ENCODE measurements around the gene DDX41.

DNA sequence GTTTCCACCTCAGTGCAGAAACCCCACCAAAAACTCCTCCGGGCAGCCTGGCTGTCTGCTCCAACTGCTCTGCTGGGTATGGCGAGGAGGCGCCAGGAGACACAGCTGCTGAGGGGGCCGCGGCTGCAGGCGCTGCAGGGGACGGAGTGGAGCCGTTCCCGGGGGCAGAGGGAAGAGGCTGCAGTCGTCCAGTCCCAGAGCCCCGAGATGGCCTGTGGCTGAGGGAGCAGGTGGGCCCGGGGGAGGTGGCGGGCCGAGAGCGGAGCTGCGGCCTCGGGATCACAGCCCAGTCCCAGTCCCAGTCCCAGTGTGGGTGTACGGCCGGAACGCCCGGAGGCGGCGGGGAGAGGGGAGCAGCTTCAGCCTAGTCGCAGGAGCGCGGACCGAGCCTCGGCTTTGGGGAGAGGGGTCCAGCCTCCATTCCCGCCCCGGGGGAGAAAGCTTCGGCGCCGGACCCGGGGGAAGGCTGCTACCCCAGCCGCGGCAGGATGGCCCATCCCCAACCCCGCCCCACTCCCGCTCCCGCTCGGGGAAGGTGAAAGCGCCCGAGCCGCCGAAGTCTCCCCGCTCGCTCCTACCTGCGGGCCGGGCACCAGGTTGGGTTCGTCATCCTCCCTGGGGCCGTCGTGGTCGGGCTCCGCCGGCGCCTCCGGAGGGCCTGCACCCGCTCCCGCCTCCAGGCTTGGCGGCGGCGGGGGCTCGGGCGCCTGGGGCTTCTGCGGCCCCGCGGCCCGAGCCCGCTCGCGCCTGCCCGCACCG is 37.1 kb upstream of the DDX41 start:
- TF ChIP-seq, protein P1, sequence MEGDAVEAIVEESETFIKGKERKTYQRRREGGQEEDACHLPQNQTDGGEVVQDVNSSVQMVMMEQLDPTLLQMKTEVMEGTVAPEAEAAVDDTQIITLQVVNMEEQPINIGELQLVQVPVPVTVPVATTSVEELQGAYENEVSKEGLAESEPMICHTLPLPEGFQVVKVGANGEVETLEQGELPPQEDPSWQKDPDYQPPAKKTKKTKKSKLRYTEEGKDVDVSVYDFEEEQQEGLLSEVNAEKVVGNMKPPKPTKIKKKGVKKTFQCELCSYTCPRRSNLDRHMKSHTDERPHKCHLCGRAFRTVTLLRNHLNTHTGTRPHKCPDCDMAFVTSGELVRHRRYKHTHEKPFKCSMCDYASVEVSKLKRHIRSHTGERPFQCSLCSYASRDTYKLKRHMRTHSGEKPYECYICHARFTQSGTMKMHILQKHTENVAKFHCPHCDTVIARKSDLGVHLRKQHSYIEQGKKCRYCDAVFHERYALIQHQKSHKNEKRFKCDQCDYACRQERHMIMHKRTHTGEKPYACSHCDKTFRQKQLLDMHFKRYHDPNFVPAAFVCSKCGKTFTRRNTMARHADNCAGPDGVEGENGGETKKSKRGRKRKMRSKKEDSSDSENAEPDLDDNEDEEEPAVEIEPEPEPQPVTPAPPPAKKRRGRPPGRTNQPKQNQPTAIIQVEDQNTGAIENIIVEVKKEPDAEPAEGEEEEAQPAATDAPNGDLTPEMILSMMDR (conservative IDR thresholded peaks at IDR 0.05): no peak
- peak; percentile 76 for TF ChIP-seq ZFX (IDR thresholded peaks at IDR 0.05)
